Measurements from ENCODE around the gene EEPD1. TPM values are rescaled to one million over a fixed set of nuclear protein-coding genes. Genes with fewer than 3 reads are reported as not detected.

EEPD1 gene
- total and polyA plus RNA-seq, 4 donors: 2.3 to 12.3 (median 7.1) TPM

GRCh38 chr7:36275735-36276284 lies 122.8 kb downstream of the EEPD1 start:
- no peaks in the 10 kb centered on the region for H3K27me3 ChIP-seq (ENCODE audit: control insufficient read depth in 4 of 4, insufficient read depth in 4 of 4, low read length in 3 of 4)
- 87% methylated on average over 8 of the region's 8 CpGs for WGBS
- no peak for TF ChIP-seq FOXA1 (IDR thresholded peaks at IDR 0.05)
- no peak for TF ChIP-seq JUND (IDR thresholded peaks at IDR 0.05)
- TF ChIP-seq EGR1 (IDR thresholded peaks at IDR 0.05; ENCODE audit: low read depth in 2 of 2): no peak
- no peak for TF ChIP-seq YY1 (IDR thresholded peaks at IDR 0.05)
- no peak for TF ChIP-seq GABPA (IDR thresholded peaks at IDR 0.05 in 1 of 2, conservative IDR thresholded peaks at IDR 0.05 in 1 of 2)
- DNase-seq (ENCODE audit: low spot score): no peak
- H3K27ac ChIP-seq (ENCODE audit: low read depth in 1 of 2, low read length in 2 of 2): no peak overlapping the region
- H3K4me3 ChIP-seq (ENCODE audit: low read depth in 1 of 3, low read length in 3 of 3): no peak overlapping the region
- no peaks in the 10 kb centered on the region for H3K36me3 ChIP-seq (ENCODE audit: control insufficient read depth in 4 of 4, insufficient read depth in 3 of 4, low read depth in 1 of 4, low read length in 3 of 4)
- H3K4me1 ChIP-seq (ENCODE audit: control insufficient read depth in 4 of 4, insufficient read depth in 4 of 4, low read length in 3 of 4): peaks cover 5 to 26% (median 18%) of the 10 kb centered on the region in 4 donors
- H3K9me3 ChIP-seq (ENCODE audit: control insufficient read depth in 4 of 4, low read length in 3 of 4): no peaks in the 10 kb centered on the region
- no peak overlapping the region for H3K9ac ChIP-seq (ENCODE audit: low read depth in 1 of 2, low read length in 2 of 2)

GRCh38 chr7:36276428-36277248 lies 123.6 kb downstream of the EEPD1 start:
- H3K4me1 ChIP-seq (ENCODE audit: control insufficient read depth in 4 of 4, insufficient read depth in 4 of 4, low read length in 3 of 4): peaks cover 7 to 33% (median 23%) of the 10 kb centered on the region in 4 donors
- no peak for DNase-seq (ENCODE audit: low spot score)
- TF ChIP-seq FOXA1 (IDR thresholded peaks at IDR 0.05) (no peak), YY1 (IDR thresholded peaks at IDR 0.05) (no peak), FOXA2 (IDR thresholded peaks at IDR 0.05) (no peak), TAF1 (conservative IDR thresholded peaks at IDR 0.05) (no peak), ATF3 (IDR thresholded peaks at IDR 0.05) (no peak), SP1 (IDR thresholded peaks at IDR 0.05) (no peak), HNF4A (conservative IDR thresholded peaks at IDR 0.05) (no peak), RAD21 (IDR thresholded peaks at IDR 0.05) (no peak)
- TF ChIP-seq, protein P1, sequence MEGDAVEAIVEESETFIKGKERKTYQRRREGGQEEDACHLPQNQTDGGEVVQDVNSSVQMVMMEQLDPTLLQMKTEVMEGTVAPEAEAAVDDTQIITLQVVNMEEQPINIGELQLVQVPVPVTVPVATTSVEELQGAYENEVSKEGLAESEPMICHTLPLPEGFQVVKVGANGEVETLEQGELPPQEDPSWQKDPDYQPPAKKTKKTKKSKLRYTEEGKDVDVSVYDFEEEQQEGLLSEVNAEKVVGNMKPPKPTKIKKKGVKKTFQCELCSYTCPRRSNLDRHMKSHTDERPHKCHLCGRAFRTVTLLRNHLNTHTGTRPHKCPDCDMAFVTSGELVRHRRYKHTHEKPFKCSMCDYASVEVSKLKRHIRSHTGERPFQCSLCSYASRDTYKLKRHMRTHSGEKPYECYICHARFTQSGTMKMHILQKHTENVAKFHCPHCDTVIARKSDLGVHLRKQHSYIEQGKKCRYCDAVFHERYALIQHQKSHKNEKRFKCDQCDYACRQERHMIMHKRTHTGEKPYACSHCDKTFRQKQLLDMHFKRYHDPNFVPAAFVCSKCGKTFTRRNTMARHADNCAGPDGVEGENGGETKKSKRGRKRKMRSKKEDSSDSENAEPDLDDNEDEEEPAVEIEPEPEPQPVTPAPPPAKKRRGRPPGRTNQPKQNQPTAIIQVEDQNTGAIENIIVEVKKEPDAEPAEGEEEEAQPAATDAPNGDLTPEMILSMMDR (IDR thresholded peaks at IDR 0.05; ENCODE audit: low read depth, low read length, missing input control): no peak
- TF ChIP-seq, protein P2, sequence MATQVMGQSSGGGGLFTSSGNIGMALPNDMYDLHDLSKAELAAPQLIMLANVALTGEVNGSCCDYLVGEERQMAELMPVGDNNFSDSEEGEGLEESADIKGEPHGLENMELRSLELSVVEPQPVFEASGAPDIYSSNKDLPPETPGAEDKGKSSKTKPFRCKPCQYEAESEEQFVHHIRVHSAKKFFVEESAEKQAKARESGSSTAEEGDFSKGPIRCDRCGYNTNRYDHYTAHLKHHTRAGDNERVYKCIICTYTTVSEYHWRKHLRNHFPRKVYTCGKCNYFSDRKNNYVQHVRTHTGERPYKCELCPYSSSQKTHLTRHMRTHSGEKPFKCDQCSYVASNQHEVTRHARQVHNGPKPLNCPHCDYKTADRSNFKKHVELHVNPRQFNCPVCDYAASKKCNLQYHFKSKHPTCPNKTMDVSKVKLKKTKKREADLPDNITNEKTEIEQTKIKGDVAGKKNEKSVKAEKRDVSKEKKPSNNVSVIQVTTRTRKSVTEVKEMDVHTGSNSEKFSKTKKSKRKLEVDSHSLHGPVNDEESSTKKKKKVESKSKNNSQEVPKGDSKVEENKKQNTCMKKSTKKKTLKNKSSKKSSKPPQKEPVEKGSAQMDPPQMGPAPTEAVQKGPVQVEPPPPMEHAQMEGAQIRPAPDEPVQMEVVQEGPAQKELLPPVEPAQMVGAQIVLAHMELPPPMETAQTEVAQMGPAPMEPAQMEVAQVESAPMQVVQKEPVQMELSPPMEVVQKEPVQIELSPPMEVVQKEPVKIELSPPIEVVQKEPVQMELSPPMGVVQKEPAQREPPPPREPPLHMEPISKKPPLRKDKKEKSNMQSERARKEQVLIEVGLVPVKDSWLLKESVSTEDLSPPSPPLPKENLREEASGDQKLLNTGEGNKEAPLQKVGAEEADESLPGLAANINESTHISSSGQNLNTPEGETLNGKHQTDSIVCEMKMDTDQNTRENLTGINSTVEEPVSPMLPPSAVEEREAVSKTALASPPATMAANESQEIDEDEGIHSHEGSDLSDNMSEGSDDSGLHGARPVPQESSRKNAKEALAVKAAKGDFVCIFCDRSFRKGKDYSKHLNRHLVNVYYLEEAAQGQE (IDR thresholded peaks at IDR 0.05): no peak
- 84% methylated on average over 7 of the region's 7 CpGs for WGBS
- H3K27me3 ChIP-seq (ENCODE audit: control insufficient read depth in 4 of 4, insufficient read depth in 4 of 4, low read length in 3 of 4): no peaks in the 10 kb centered on the region
- H3K9ac ChIP-seq (ENCODE audit: low read depth in 1 of 2, low read length in 2 of 2): no peak overlapping the region
- no peaks in the 10 kb centered on the region for H3K36me3 ChIP-seq (ENCODE audit: control insufficient read depth in 4 of 4, insufficient read depth in 3 of 4, low read depth in 1 of 4, low read length in 3 of 4)
- no peaks in the 10 kb centered on the region for H3K9me3 ChIP-seq (ENCODE audit: control insufficient read depth in 4 of 4, low read length in 3 of 4)
- no peak overlapping the region for H3K27ac ChIP-seq (ENCODE audit: low read depth in 1 of 2, low read length in 2 of 2)
- no peak overlapping the region for H3K4me3 ChIP-seq (ENCODE audit: low read depth in 1 of 3, low read length in 3 of 3)

Data from liver (tissue), 9 donors.